GM18526 (cell line): ENCODE results near the gene TRABD2A.
A peak's percentile ranks its signal among the peaks of the same experiment; 100 is the strongest.

ENCODE experiments used
- POLR2A ChIP-seq: IDR thresholded peaks from 3 replicates; pipeline ENCODE4 v1.6.1; 2011; ENCODE audit not compliant: insufficient read length; ENCODE audit errors: extremely low read depth

The TRABD2A gene

DNA sequence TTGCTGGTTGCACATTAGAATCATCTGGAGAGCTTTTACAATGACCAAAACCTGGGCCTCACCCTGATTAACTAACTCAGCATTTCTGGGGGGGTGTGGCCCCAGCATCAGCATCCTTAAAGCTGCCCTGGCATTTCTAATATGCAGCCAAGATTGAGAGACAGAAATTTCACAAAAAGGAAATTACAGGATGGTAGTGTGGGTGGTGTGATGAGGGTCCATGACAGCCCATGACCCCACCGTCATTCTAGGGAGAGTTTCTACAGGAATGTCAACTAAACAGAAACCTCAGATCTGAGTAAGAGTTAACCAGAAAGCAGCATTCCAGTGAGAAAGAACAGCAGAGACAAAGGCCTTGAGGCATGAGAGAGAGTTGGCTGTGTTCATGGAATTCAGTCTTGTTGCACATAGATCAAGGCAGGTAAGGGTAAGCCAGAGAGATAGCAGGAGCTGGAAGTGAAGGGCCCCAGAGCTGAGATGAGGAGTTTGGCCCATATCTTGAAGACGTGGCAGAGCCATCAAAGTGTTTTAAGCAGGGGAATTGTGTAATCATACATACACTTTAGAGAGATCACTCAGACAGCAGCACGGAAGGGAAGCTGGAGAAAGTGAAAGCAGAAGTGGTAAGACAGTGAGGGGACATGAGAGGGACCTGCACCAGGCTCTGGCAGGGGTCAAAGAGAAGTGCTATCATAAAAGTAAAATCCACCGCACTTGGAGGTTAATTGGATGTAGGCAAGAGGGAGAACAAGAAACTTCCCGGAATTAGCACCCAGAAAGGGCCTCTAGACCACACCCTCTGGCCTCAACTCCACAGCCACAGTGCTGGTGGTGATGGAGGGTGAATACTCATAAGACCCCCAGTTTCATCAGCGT is 7.8 kb upstream of the TRABD2A start:
- peak; percentile 14 for TF ChIP-seq POLR2A

DNA sequence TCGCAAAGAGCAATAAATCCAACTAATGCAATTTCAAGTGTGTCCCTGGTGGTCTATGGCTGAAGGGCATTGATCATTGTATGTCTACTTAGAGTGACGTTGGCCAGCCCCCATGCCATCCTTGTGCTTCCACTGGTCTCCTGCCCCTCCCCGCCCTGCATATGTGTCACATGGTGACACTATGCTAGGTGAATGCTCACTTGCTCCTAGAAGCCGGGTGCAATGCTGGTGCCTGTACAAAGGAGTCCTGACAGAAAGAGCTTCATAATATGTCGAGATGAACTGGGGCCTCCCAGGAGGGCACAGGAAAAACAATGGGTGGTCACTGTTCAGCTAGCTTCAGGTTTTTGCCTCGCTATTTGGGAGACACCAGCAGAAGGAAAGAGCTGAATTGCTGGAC is 5.9 kb upstream of the TRABD2A start:
- no peak for TF ChIP-seq POLR2A

GRCh38 chr2:84885111-84885510 is 4.2 kb upstream of the TRABD2A start:
- TF ChIP-seq POLR2A: no peak

GRCh38 chr2:84884449-84884848 is 3.6 kb upstream of the TRABD2A start:
- no peak for TF ChIP-seq POLR2A

- TF ChIP-seq POLR2A: no peak
These were observed 2.1 kb upstream of the TRABD2A start for GRCh38 chr2:84882775-84883550.

DNA sequence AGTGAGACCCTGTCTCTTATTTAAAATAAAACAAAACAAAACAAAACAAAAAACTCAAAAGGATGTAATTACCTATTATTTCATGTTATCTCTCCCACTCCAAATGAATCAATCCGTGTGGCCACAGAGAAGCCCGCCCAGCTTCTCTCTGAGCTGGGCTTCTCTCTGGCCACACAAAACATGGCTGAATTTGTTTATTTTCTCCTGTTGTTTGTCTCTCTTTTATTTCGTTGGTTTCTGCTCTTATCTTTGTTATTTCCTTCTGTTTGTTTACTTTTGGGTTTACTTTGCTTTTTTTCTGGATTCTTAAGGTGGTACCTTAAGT is 1.5 kb upstream of the TRABD2A start:
- TF ChIP-seq POLR2A: no peak

DNA sequence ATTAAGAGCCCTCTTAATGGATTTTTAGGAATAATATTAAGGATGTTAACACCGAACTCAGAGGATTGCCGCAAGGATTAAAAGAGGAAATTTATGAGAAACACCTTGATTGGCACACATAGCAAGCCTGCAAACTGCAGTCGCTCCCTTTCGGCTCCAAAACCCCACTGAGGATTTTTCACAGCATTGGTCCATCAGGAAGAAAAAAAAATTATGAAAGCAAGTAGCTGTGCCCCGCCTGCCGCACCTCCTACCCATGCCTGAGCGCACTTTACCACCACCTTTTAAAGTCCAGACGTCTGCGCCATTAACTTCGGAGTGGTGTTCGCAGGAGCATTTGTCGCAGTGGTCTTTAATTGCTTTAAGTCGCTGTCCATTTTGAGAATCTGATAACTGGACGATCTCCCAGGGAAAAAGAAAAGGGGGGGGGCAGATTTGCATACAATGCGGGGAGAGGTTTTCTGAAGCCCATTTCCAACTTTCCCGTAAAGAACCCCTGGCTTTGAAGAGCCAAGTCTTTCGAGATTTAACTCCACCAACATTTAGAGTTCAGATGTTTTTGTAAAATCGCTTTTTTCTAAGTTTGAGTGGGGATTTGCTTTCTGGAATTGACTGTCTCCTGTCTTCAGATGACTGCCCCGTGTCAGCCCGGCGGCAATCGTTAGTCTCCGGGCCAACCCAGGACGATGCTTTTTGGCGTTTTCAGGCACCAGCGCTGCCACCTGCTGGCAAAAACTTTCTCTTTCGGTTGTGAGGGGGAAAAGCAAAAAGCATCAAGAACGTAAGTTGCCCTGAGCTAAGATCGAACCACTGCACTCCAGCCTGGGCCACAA is 913 bp upstream of the TRABD2A start:
- TF ChIP-seq POLR2A: no peak

DNA sequence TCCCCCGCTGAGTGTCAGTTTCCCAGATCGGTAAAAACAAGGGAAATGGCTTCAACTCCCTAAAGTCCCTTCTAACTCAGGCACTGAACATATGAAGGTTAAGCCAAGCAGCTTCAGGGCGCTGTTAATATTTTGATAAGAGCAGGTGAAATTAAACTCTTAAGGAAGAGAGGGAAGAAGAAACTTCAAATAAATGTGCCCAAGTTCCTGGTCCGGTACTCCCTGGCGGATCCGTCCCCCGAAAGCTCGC is 564 bp downstream of the TRABD2A start:
- TF ChIP-seq POLR2A: no peak

- no peak for TF ChIP-seq POLR2A
These were observed 1.1 kb downstream of the TRABD2A start for GRCh38 chr2:84879584-84880394.

GRCh38 chr2:84878896-84879583 is 1.8 kb downstream of the TRABD2A start:
- TF ChIP-seq POLR2A: no peak

DNA sequence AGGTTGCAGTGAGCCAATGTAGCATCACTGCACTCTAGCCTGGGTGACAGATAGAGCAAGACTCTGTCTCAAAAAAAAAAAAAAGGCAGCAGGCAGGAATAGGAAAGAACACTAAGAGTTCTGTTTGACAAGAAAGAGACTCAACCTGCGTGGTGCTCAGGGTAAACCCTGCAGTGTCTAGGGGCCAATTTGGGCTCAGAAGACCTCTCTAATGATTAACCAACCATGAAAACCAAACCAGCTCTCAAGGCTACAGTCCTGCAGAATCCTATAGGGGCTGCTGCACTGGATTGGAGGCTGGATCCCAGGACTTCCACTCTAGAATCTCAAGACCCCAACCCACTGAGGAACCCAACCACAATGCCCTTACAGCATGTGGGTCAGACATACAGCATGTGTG is 2.4 kb downstream of the TRABD2A start:
- no peak for TF ChIP-seq POLR2A

- TF ChIP-seq POLR2A: no peak
These were observed 4.5 kb downstream of the TRABD2A start for GRCh38 chr2:84876369-84876768.

- no peak for TF ChIP-seq POLR2A
These were observed 5.7 kb downstream of the TRABD2A start for GRCh38 chr2:84875213-84875560.

GRCh38 chr2:84874381-84875212 is 6.3 kb downstream of the TRABD2A start:
- TF ChIP-seq POLR2A: no peak

DNA sequence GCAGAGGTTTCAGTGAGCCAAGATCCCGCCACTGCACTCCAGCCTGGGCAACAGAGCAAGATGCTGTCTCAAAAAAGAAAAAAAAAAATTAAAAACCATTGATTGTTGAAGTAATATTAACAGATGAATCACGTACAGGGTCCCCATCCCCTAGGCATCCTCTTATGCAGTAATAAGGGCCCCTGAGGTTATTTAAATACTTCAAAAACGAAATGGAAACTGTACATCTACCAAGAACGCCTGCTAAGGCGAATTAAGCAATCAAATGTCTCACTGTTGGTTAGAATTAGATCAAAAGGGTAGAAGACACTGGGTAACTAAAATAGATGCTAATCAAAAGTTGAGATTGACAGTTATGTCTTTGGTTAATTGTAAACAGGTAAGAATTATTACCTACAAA is 7.5 kb downstream of the TRABD2A start:
- no peak for TF ChIP-seq POLR2A
